ENCODE results near the gene COL4A1. TPM values are rescaled to one million over a fixed set of nuclear protein-coding genes. Genes with fewer than 3 reads are reported as not detected.

Gene COL4A1
- total RNA-seq, 2 experiments from 2014 or later, result 0.08 to 0.16 TPM

DNA sequence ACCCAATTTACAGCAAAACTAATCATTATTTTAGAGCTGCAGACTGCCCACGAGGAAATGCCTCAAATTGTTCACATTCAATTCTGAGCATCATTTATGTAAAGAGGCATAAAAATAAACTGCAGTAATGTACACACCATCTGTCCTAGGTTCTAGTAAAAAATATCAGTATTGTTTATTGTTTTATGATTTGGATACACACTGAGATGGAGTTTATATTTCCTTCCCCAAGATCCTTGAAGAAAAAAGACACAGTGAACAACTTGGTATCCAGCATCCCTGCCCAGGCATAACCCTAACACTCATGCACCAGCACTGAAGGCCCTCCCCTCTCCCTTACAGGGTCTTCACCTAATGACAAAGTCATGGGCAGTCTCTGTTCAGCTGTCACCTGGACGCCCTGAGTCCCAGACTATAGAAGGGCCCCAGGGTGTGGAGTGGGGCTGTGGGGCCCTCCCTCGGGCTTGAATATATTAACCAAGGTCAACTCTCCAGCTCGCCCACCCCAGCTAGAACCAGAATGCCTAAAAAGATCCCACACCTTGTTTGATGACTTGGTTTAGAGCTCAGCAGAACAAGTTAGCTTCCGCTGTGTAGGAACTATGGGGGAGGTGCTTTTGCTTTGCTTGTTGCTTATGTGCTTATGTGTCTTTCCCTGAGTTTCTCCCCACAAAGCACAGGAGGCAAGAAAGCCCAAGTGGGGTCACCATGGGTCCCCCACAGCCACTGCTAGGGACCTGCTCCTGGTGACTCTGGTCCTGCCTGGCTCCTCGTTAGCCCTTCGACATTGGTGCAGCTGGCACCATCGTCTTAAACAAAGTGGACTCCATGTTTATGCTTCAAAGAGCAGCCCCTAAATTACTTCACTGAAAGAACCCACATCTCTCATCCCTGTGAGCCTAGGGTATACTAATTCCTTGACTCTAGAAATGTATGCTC lies 111.1 kb downstream of the COL4A1 start:
- Mint-ChIP-seq H3K4me1 (ENCODE audit: low read depth) (no peaks in the 10 kb centered on the region), H3K27me3 (peaks cover 36% of the 10 kb centered on the region), H3K4me3 (no peak overlapping the region), H3K9me3 (no peaks in the 10 kb centered on the region), H3K36me3 (ENCODE audit: low read depth) (no peaks in the 10 kb centered on the region), H3K27ac (no peak overlapping the region)
- peaks cover 0 to 3% of the 10 kb centered on the region in 2 experiments for H3K9me3 ChIP-seq (ENCODE audit: control insufficient read depth in 1 of 2, insufficient read depth in 1 of 2, low read length in 2 of 2)
- H3K4me1 ChIP-seq (ENCODE audit: insufficient read depth, low read length), result no peaks in the 10 kb centered on the region
- no peaks in the 10 kb centered on the region for H3K36me3 ChIP-seq (ENCODE audit: insufficient read depth, low read length)
- DNase-seq (no peak), ATAC-seq (ENCODE audit: poor library complexity) (no peak)
- ChIA-PET POLR2A (no interaction called here), CTCF (interaction anchor here (1.3 kb wide), 1 partner anchor 11 kb away, joined by 3 read pairs; no protein-coding TSS in a partner anchor)
- intact Hi-C loops (cut with DNase I, micrococcal nuclease), result no loop called here
- TF ChIP-seq, protein P1, sequence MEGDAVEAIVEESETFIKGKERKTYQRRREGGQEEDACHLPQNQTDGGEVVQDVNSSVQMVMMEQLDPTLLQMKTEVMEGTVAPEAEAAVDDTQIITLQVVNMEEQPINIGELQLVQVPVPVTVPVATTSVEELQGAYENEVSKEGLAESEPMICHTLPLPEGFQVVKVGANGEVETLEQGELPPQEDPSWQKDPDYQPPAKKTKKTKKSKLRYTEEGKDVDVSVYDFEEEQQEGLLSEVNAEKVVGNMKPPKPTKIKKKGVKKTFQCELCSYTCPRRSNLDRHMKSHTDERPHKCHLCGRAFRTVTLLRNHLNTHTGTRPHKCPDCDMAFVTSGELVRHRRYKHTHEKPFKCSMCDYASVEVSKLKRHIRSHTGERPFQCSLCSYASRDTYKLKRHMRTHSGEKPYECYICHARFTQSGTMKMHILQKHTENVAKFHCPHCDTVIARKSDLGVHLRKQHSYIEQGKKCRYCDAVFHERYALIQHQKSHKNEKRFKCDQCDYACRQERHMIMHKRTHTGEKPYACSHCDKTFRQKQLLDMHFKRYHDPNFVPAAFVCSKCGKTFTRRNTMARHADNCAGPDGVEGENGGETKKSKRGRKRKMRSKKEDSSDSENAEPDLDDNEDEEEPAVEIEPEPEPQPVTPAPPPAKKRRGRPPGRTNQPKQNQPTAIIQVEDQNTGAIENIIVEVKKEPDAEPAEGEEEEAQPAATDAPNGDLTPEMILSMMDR (IDR thresholded peaks at IDR 0.05), result no peak
- H3K4me3 ChIP-seq (ENCODE audit: low read length), result no peak overlapping the region
- peaks cover 0 to 3% of the 10 kb centered on the region in 2 experiments for H3K27me3 ChIP-seq (ENCODE audit: control insufficient read depth in 1 of 2, insufficient read depth in 2 of 2, low read length in 2 of 2)
- H3K27ac ChIP-seq (ENCODE audit: low read depth in 1 of 2, low read length in 2 of 2), result no peak overlapping the region

DNA sequence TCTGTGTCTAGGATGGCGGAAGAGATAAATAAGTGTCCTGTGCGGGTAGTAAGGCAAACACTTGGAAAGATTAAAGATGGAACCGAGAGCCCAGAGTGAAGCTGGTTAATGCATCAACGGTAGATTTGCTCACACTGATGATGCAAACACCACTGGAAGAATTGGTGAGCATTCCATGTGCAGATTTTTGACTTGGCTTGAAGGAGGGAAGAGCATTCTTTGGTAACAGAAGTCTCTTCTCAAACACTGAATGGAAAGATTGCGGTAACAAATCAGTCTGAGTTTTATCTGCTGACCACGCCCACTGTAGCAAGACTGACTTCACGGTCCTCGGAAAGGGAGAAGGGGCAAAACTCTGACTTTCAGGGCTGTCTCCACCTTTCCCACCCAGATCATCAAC lies 112.5 kb downstream of the COL4A1 start:
- peaks cover 36% of the 10 kb centered on the region for H3K27me3 Mint-ChIP-seq
- no peak overlapping the region for H3K27ac Mint-ChIP-seq
- CTCF ChIA-PET, result no interaction called here
- no peak overlapping the region for H3K4me3 Mint-ChIP-seq
- ATAC-seq (ENCODE audit: poor library complexity), result no peak
- DNase-seq, result no peak
- Histone ChIP-seq H3K27me3 (ENCODE audit: control insufficient read depth in 1 of 2, insufficient read depth in 2 of 2, low read length in 2 of 2) (peaks cover 0 to 3% of the 10 kb centered on the region in 2 experiments), H3K27ac (ENCODE audit: low read depth in 1 of 2, low read length in 2 of 2) (no peak overlapping the region), H3K4me3 (ENCODE audit: low read length) (no peak overlapping the region), H3K4me1 (ENCODE audit: insufficient read depth, low read length) (no peaks in the 10 kb centered on the region), H3K9me3 (ENCODE audit: control insufficient read depth in 1 of 2, insufficient read depth in 1 of 2, low read length in 2 of 2) (peaks cover 0 to 3% of the 10 kb centered on the region in 2 experiments), H3K36me3 (ENCODE audit: insufficient read depth, low read length) (no peaks in the 10 kb centered on the region)
- no peaks in the 10 kb centered on the region for H3K9me3 Mint-ChIP-seq
- no peaks in the 10 kb centered on the region for H3K36me3 Mint-ChIP-seq (ENCODE audit: low read depth)
- no peaks in the 10 kb centered on the region for H3K4me1 Mint-ChIP-seq (ENCODE audit: low read depth)
- TF ChIP-seq, protein P1 (IDR thresholded peaks at IDR 0.05), result no peak
- POLR2A ChIA-PET, result no interaction called here
- intact Hi-C loops (cut with DNase I, micrococcal nuclease), result no loop called here

DNA sequence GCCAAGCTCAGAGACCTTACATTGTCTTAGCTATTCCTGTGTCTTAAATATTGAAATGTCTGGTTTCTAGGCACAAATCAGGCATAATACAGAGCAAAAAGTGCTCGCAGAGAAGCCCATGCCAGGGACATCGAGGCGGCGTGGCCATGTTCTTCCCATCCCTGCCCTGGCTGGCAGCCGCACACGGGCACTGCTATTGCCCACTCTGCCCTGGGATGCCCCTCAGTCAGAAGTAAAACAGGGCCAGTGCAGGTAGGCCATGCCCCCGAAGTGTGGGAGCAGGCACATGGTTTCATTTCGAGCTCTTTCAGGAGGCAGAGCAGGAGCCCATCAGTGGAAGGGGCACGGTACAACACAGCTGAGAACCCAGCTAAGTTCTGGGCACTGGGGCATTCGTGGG lies 113.5 kb downstream of the COL4A1 start:
- ChIA-PET POLR2A (no interaction called here), CTCF (no interaction called here)
- DNase-seq, result no peak
- H3K27ac Mint-ChIP-seq, result no peak overlapping the region
- peaks cover 0 to 3% of the 10 kb centered on the region in 2 experiments for H3K27me3 ChIP-seq (ENCODE audit: control insufficient read depth in 1 of 2, insufficient read depth in 2 of 2, low read length in 2 of 2)
- no peaks in the 10 kb centered on the region for H3K9me3 Mint-ChIP-seq
- H3K4me1 Mint-ChIP-seq (ENCODE audit: low read depth), result no peaks in the 10 kb centered on the region
- H3K36me3 Mint-ChIP-seq (ENCODE audit: low read depth), result no peaks in the 10 kb centered on the region
- ATAC-seq (ENCODE audit: poor library complexity), result no peak
- TF ChIP-seq, protein P1 (IDR thresholded peaks at IDR 0.05), result no peak
- no peaks in the 10 kb centered on the region for H3K36me3 ChIP-seq (ENCODE audit: insufficient read depth, low read length)
- H3K27ac ChIP-seq (ENCODE audit: low read depth in 1 of 2, low read length in 2 of 2), result no peak overlapping the region
- no peak overlapping the region for H3K4me3 Mint-ChIP-seq
- H3K27me3 Mint-ChIP-seq, result peaks cover 36% of the 10 kb centered on the region
- peaks cover 0 to 3% of the 10 kb centered on the region in 2 experiments for H3K9me3 ChIP-seq (ENCODE audit: control insufficient read depth in 1 of 2, insufficient read depth in 1 of 2, low read length in 2 of 2)
- intact Hi-C loops (cut with DNase I, micrococcal nuclease), result no loop called here
- H3K4me1 ChIP-seq (ENCODE audit: insufficient read depth, low read length), result no peaks in the 10 kb centered on the region
- no peak overlapping the region for H3K4me3 ChIP-seq (ENCODE audit: low read length)

Data from CD4-positive, alpha-beta T cell (primary cell).